ENCODE data around the gene IGLL1. TPM values are rescaled to one million over a fixed set of nuclear protein-coding genes. Genes with fewer than 3 reads are reported as not detected.

IGLL1 gene
- total and polyA plus RNA-seq, 2 donors (not counting 1 experiment from before 2014, with no cell fraction given) = not detected

DNA sequence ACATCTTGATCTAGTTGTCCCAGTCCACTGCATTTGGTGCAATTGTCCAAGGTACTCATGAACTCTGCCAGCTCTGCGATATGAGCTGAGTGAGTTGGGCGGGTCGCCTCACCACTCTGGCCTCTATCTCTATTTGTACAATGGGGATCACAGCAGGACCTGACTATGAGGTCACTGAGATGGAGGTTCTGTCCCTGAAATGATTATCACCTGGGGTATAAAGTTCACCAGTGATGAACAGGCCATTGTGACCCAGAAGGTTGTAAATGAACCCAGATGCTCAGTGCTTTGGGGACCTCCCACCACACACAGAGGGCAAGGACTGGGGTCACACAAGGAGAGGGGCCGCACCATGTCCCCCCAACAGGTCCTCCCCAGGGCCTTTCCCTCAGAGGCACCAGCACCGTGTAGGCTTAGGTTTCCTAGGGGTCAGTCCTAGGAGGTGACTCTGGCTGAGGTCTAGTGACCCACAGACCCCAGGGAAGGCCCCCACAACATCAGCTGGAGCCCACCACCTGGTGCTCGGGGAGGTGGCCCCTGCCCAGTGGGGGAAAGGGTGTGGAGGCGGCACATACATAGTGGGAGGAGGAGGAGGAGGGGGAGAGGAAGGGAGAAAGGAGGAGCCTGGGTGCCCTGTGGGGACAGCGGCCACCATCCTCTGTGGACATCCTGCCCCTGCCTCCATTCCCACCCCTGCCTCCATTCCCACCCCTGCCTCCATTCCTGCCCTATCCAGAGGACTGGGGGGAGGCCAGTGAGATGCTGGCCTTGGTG lies 25.0 kb upstream of the IGLL1 start:
- ChIA-PET POLR2A (no interaction called here), CTCF (no interaction called here)
- WGBS (ENCODE audit: insufficient coverage) = 95% methylated on average over 3 of the region's 8 CpGs
- no peak overlapping the region for H3K27ac Mint-ChIP-seq
- H3K4me3 Mint-ChIP-seq = no peak overlapping the region
- no peaks in the 10 kb centered on the region for H3K9me3 ChIP-seq (ENCODE audit: control extremely low read depth in 1 of 3, control insufficient read depth in 2 of 3, insufficient read depth in 1 of 3, low read length in 2 of 3)
- H3K27ac ChIP-seq (ENCODE audit: low read length in 2 of 2) = no peak overlapping the region
- H3K4me1 ChIP-seq (ENCODE audit: control insufficient read depth in 2 of 2, insufficient read depth in 2 of 2, low read length in 2 of 2) = no peaks in the 10 kb centered on the region
- H3K27me3 ChIP-seq (replicated peaks in 1 of 4; ENCODE audit: control extremely low read depth in 1 of 4, control insufficient read depth in 3 of 4, insufficient read depth in 4 of 4, low read length in 3 of 4) = no peaks in the 10 kb centered on the region
- H3K36me3 ChIP-seq (replicated peaks in 1 of 2; ENCODE audit: control extremely low read depth in 1 of 2, control insufficient read depth in 1 of 2, extremely low read depth in 1 of 2, insufficient read depth in 2 of 2, low read length in 1 of 2) = no peaks in the 10 kb centered on the region
- H3K9me3 Mint-ChIP-seq (ENCODE audit: insufficient read depth) = no peaks in the 10 kb centered on the region
- ATAC-seq (ENCODE audit: low read depth) (no peak), DNase-seq (no peak)
- intact Hi-C loops (cut with micrococcal nuclease) = no loop called here
- TF ChIP-seq, protein P1, sequence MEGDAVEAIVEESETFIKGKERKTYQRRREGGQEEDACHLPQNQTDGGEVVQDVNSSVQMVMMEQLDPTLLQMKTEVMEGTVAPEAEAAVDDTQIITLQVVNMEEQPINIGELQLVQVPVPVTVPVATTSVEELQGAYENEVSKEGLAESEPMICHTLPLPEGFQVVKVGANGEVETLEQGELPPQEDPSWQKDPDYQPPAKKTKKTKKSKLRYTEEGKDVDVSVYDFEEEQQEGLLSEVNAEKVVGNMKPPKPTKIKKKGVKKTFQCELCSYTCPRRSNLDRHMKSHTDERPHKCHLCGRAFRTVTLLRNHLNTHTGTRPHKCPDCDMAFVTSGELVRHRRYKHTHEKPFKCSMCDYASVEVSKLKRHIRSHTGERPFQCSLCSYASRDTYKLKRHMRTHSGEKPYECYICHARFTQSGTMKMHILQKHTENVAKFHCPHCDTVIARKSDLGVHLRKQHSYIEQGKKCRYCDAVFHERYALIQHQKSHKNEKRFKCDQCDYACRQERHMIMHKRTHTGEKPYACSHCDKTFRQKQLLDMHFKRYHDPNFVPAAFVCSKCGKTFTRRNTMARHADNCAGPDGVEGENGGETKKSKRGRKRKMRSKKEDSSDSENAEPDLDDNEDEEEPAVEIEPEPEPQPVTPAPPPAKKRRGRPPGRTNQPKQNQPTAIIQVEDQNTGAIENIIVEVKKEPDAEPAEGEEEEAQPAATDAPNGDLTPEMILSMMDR (IDR thresholded peaks at IDR 0.05) = no peak
- no peak for TF ChIP-seq EZH2 (IDR thresholded peaks at IDR 0.05; ENCODE audit: borderline replicate concordance, insufficient read depth, low read depth, low read length, poor library complexity, severe bottlenecking)
- no peak overlapping the region for H2AFZ ChIP-seq (ENCODE audit: insufficient read depth, low read depth, low read length, poor library complexity, severe bottlenecking)
- H4K20me1 ChIP-seq (ENCODE audit: control insufficient read depth, insufficient read depth, low read length, poor library complexity, severe bottlenecking) = no peaks in the 10 kb centered on the region
- H3K4me3 ChIP-seq (ENCODE audit: control extremely low read depth in 1 of 5, extremely low read depth in 1 of 5, insufficient read depth in 1 of 5, low read depth in 2 of 5, low read length in 4 of 5) = no peak overlapping the region
- H3K4me1 Mint-ChIP-seq = no peaks in the 10 kb centered on the region
- H3K9ac ChIP-seq (ENCODE audit: low read length) = no peak overlapping the region
- H3K4me2 ChIP-seq (replicated peaks; ENCODE audit: low read depth, low read length, poor library complexity, severe bottlenecking) = no peak overlapping the region
- H3K27me3 Mint-ChIP-seq = no peaks in the 10 kb centered on the region
- H3K79me2 ChIP-seq (ENCODE audit: control insufficient read depth, insufficient read depth, low read length) = no peaks in the 10 kb centered on the region

DNA sequence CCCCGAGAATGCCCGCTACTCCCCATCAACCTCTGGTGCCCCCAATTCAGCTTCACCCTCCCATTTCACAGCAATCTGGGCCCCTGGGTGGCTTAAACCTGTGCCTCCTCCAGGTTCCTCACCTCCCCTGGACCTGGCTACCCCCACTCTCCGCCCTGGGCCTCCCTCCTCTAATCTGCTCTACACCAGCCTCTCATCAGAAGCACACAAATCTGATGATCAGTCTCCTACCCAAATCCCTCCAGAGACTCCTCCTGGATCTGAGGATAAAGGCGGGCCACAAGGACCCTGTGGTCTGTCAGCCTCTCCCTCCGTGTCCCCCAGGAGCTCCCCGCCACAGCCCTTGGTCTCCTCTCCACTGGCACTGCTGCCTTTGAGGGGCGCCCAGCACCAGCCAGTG lies 23.2 kb upstream of the IGLL1 start:
- Histone ChIP-seq H3K79me2 (ENCODE audit: control insufficient read depth, insufficient read depth, low read length) (no peaks in the 10 kb centered on the region), H3K4me2 (replicated peaks; ENCODE audit: low read depth, low read length, poor library complexity, severe bottlenecking) (no peak overlapping the region), H3K9me3 (ENCODE audit: control extremely low read depth in 1 of 3, control insufficient read depth in 2 of 3, insufficient read depth in 1 of 3, low read length in 2 of 3) (no peaks in the 10 kb centered on the region), H3K27ac (ENCODE audit: low read length in 2 of 2) (no peak overlapping the region), H3K4me1 (ENCODE audit: control insufficient read depth in 2 of 2, insufficient read depth in 2 of 2, low read length in 2 of 2) (no peaks in the 10 kb centered on the region), H3K4me3 (ENCODE audit: control extremely low read depth in 1 of 5, extremely low read depth in 1 of 5, insufficient read depth in 1 of 5, low read depth in 2 of 5, low read length in 4 of 5) (no peak overlapping the region), H3K27me3 (replicated peaks in 1 of 4; ENCODE audit: control extremely low read depth in 1 of 4, control insufficient read depth in 3 of 4, insufficient read depth in 4 of 4, low read length in 3 of 4) (no peaks in the 10 kb centered on the region), H3K9ac (ENCODE audit: low read length) (no peak overlapping the region), H2AFZ (ENCODE audit: insufficient read depth, low read depth, low read length, poor library complexity, severe bottlenecking) (no peak overlapping the region), H4K20me1 (ENCODE audit: control insufficient read depth, insufficient read depth, low read length, poor library complexity, severe bottlenecking) (no peaks in the 10 kb centered on the region), H3K36me3 (replicated peaks in 1 of 2; ENCODE audit: control extremely low read depth in 1 of 2, control insufficient read depth in 1 of 2, extremely low read depth in 1 of 2, insufficient read depth in 2 of 2, low read length in 1 of 2) (no peaks in the 10 kb centered on the region)
- intact Hi-C loops (cut with micrococcal nuclease) = no loop called here
- Mint-ChIP-seq H3K4me3 (no peak overlapping the region), H3K27me3 (no peaks in the 10 kb centered on the region), H3K9me3 (ENCODE audit: insufficient read depth) (no peaks in the 10 kb centered on the region), H3K27ac (no peak overlapping the region), H3K4me1 (no peaks in the 10 kb centered on the region)
- WGBS (ENCODE audit: insufficient coverage) = 93% methylated on average over 7 of the region's 7 CpGs
- DNase-seq (no peak), ATAC-seq (ENCODE audit: low read depth) (no peak)
- TF ChIP-seq, protein P1 (IDR thresholded peaks at IDR 0.05) = no peak
- TF ChIP-seq EZH2 (IDR thresholded peaks at IDR 0.05; ENCODE audit: borderline replicate concordance, insufficient read depth, low read depth, low read length, poor library complexity, severe bottlenecking) = no peak
- POLR2A ChIA-PET = no interaction called here
- CTCF ChIA-PET = interaction anchor here (1.0 kb wide), 1 partner anchor 12 kb away, joined by 3 read pairs; no protein-coding TSS in a partner anchor

Data from B cell (primary cell).